IPS-NIHi7 (cell line): ENCODE results near the gene FAM135A.

Experiments
- DNase-seq: peaks from one replicate; pipeline ENCODE4 v3.0.0; 2012; ENCODE audit warnings: mixed read lengths; ENCODE audit errors: extremely low spot score

FAM135A gene

GRCh38 chr6:70413114-70413991 lies at the start of gene FAM135A:
Gene FAM135A, plus strand, starts transcription at chr6:70413508. Its CDS starts 14,835 bp downstream, at chr6:70428343.
- peak; percentile 98 for DNase-seq

- DNase-seq, result no peak
These were observed 49.4 kb upstream of the FAM135A start for GRCh38 chr6:70363741-70364493.

DNA sequence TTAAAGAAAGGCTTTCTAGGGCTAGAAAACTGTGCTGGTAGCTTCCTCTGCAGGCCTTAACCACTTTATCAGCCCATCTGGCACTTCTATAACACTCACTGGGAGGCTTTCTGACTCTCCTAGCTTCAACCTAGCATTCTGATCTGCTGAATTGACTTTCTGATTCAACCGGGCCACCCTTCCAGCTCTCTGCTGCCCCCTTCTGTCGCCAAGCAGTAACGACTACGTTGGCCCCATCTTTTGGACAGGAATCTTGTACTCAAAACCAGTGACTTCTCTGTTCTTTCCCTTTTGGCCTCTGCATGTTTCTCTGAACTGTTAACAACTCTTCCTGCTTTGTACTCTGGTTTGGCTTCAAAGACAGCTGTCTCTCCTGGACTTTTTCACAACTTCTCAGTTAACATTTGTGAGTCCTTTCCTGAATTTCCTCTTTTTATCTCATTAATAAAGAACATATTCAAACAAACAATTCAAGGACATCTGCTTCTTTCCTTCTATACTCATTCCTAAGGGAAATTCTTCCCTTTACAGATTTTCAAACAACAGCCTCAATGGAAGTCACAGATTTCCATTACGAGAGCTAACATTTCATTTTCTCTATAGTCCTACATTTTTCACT lies 43.9 kb upstream of the FAM135A start:
- peak; percentile 80 for DNase-seq

DNA sequence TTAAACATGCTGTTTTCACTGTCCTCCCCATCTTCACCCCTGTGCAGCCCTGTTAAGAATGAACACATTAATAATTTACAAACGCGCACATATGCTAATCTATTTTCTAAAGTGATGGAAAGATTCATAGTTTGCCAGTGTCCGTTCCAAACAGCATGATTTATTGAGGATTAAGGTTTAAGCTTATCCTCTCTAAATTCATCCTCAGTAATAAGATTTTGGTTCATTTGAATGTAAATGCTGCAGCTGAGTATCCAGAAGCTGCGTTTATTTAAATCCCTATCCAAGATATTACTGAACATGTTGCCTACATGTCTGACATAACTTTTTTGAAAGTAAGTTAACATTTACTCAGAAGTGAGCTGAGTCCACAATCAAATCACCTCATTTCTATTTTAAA lies 42.8 kb upstream of the FAM135A start:
- DNase-seq, result no peak

- peak; percentile 18 for DNase-seq
These were observed 41.7 kb upstream of the FAM135A start for GRCh38 chr6:70371454-70372105.

- DNase-seq, result no peak
These were observed 38.1 kb upstream of the FAM135A start for GRCh38 chr6:70375166-70375565.

- peak; percentile 38 for DNase-seq
These were observed 37.4 kb upstream of the FAM135A start for GRCh38 chr6:70375882-70376281.

GRCh38 chr6:70376628-70377027 lies 36.7 kb upstream of the FAM135A start:
- DNase-seq, result no peak

- DNase-seq, result no peak
These were observed 35.9 kb upstream of the FAM135A start for GRCh38 chr6:70377372-70377771.

- no peak for DNase-seq
These were observed 33.8 kb upstream of the FAM135A start for GRCh38 chr6:70379473-70380013.

- no peak for DNase-seq
These were observed 33.1 kb upstream of the FAM135A start for GRCh38 chr6:70380252-70380651.

DNA sequence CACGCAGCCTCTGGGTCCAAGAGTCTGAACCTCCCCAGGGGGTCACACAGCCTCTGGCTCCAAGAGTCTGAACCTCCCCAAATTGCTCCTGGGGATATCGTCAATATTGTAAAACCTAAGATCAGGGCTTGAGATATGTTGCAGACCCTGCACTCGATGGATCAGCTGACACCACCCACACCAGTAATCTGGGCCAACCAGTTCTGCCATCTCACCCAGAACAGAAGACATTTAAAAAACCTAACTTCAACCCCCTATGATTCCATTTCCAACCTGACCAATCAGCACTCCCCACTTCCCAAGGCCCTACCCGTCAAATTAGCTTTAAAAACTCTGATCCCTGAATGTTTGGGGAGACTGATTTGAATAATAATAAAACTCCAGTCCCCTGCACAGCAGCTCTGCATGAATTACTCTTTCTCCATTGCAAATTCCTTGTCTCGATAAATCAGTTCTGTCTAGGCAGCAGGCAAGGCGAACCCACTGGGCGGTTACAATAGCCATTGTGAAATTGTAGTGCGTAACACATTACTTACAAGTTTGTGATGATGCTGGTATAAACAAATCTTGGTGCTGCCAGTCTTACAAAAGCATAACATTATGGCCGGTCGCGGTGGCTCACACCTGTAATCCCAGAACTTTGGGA lies 32.4 kb upstream of the FAM135A start:
- DNase-seq, result no peak

DNA sequence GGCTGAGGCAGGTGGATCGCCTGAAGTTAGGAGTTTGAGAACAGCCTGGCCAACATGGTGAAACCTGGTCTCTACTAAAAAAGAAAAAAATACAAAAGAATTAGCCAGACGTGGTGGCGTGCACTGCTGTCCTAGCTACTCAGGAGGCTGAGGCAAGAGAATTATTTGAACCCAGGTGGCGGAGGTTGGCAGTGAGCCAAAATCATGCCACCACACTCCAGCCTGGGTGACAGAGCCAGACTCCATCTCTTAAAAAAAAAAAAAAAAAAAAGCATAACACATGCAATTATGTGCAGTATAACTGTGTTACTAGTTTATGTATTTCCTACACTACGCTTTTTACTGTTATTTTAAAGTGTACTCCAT lies 31.9 kb upstream of the FAM135A start:
- DNase-seq, result no peak

DNA sequence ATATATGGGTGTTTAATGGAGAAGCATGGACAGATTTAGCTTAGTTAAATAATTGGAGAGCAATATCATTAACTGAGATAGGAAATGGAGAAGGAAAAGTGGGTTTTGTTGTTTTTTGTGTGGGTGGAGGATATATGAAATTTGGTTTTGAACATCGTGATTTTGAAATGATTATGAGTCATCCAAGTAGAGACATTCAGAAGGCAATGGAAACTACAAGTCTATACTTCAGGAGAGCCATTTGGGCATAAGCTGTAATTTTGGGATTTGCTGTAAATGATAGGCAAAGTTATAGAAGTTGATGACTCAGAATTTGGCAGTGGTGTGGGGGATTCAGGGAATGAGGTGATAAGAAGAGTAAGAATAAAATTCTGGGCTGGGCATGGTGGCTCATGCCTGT lies 27.4 kb upstream of the FAM135A start:
- no peak for DNase-seq

DNA sequence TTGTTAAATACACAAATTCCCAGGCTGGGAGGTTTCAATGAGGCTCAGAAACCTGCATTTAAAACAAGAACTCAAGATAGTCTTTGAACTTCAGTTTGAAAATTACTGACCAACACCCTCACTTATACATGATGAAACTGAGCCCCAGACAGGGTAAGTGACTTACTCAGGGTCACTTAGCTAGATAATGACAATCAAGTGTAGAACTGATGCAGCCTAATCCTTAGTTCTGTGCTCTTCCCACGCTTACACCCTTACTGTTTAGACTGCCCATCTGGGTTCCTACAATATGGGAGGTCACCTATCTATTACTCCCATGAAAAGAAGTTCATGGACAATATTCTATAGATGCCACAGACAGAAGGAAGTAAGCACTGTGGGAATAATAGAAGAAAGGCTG lies 24.5 kb upstream of the FAM135A start:
- no peak for DNase-seq

- no peak for DNase-seq
These were observed 24.0 kb upstream of the FAM135A start for GRCh38 chr6:70389261-70389660.

GRCh38 chr6:70390067-70390466 lies 23.2 kb upstream of the FAM135A start:
- DNase-seq, result no peak

DNA sequence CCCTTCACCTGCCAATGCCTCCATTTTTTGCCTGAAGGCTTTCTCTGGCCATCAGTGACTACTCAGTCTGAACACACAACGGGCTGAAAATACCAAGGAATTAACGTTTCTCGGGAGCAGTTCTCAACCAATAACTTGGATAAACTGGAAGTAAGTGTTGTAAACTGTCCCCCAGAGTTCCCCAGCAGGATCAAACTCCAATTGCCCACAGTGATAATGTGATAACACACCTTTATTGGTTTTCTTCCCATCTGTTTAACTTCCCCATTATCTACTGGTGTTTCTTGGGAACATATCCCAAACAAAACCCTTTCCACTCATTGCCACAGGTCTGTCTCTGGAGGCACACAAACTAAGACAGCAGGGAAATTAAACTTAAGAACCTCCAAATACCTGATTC lies 21.8 kb upstream of the FAM135A start:
- no peak for DNase-seq

DNA sequence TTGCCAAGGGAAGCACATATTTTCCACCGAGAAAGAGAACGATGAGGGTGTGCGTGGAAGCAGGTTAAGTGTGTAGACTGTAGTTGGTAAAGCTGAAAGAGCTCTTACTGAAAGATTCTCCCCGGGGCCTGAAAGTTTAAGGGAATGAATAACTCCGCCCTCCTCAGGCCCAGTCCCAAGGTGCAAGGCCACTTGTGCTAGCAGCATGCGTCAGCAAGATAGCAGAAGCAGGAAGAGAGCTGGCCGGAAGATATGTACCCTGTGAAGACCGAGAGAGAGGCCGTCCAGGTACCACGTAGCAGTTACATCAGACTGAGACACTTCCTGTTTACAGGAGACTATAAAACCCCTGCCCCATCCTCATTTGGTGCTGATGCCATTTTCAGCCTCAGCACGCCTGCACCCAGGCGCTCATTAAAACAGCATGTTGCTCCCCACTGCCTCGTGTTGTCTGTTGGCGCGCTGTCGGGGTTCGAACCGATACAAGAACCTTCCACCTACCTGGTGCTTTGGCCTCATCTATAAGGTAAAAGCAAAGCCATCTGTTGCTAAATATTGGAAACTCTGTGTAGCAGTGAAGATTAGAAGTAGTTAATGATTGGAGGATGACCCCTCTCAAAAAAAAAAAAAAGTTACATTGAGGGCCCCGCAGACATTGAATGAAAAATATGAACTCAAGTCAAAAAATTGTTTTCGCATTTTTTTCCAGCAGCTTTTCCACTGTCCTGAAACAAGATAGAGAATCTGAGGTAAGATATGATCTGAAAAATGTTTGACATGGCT lies 18.6 kb upstream of the FAM135A start:
- DNase-seq, result no peak

DNA sequence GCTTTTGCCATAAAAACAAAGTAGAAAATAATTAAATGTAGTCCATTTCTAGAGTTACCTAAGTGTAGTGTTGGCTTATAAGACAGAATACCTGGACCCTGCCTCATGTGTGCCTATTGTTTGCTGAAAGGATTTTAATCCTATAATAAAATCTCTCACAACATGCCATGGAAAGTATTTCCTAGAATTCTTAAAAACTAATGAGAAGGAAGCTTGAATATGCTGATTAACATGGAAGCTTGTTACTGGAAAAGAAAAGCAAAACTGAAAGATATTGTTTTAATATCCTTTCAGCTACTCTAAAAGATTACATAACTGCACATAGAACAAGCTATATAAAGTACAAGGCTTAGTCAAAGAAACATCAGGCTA lies 18.0 kb upstream of the FAM135A start:
- DNase-seq, result no peak

DNA sequence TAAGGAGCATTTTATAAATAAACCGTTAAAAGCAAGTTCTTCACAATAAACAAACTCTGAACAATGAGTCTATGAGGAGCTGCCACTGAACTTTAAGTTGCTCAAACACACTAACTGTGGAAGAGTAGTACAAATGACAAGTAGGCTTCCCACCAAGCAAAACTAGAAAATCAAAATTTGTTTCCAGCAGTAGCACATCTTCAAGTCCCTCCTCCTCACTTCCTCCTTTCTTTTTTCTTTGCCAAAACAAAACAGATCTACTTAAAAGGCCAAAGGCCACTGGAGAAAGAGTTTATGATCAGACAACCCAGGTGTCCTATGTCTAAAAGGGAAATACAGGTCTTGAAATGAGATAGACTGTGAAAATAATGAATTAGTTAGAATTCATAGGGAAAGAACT lies 17.1 kb upstream of the FAM135A start:
- DNase-seq, result no peak
